GM18511 (cell line): ENCODE results near the gene CELF5.

ENCODE experiments used
- ATAC-seq: cut with Tn5 transposase; IDR thresholded peaks from one replicate; pipeline ENCODE4 v1.9.1; 2021; ENCODE audit warnings: mild to moderate bottlenecking, moderate library complexity; ENCODE audit not compliant: unreplicated experiment

The CELF5 gene

DNA sequence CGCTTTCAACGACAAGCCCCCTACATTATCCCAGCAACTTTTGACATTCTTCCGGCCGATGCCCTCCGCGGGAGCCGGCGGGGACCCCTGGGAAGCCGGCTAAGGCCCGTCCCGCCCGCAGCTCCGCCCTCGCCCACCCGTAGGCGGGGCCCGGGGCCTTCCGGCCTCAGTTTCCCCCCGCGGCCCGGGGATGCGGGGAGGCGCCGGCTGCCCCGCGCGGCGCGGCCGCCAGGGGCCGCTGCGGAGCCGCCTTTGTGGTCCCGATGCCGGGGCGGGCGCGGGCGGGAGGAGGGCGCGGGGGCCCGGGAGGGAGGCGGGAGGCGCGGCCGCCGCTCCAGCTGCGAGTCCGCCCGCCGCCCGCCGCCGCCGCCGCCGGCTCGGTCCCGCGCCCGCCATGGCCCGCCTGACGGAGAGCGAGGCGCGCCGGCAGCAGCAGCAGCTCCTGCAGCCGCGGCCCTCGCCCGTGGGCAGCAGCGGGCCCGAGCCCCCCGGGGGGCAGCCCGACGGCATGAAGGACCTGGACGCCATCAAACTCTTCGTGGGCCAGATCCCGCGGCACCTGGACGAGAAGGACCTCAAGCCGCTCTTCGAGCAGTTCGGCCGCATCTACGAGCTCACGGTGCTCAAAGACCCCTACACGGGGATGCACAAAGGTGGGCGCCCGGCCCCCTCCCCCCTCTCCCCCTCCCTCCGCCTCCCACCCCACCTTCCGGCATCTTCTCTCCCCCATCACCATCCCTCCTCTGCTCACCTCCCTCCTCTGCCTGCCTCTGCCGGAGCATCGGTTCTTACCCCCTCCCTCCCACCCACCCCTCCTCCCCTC is at the start of gene CELF5:
Gene CELF5 (plus strand): TSS at position 316 of the 823 bp plus-strand sequence. CDS start 79 bp downstream, at position 395.
- no peak for ATAC-seq

DNA sequence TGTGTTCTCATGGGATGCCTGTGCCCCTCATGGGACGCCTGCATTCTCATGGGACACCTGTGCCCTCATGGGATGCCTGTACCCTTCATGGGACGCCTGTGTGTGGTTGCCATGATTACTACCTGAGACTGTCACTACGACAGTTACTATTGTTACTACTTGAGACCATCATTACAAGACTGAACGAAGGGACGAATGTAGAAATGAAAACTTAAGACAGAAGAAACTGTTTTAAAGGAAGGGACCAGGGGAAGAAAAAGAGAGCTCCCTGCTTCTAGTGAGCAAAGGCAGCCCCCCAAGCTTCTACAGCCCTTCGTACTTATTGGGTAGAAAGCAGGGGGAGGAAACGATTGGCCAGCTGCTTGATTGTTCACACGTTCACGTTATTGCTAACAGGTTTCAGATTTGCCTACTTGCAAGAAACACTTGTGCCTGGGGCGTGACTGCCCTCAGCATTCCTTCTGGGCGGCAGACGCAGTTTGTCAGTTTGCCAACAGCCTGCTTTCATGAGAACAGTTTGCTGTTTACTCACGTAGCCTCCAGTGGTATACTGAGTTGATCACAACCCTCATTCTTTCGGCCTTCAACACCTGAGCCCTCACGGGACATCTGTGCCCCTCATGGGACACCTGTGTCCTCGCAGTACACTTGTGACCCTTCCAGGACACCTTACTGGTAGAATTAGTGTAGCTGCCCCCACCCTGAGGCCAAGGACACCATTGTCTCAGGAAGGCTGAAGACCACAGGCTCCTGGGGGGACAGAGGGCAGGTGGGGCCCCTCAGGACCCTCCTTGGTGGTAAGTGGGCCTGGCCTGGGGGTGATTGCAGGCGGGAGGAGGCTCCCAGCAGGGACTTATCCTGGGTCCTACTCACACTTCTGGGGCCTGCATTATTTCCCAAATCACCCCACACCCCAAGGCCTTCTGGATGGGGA is 48.4 kb upstream of the CELF5 start:
- no peak for ATAC-seq

DNA sequence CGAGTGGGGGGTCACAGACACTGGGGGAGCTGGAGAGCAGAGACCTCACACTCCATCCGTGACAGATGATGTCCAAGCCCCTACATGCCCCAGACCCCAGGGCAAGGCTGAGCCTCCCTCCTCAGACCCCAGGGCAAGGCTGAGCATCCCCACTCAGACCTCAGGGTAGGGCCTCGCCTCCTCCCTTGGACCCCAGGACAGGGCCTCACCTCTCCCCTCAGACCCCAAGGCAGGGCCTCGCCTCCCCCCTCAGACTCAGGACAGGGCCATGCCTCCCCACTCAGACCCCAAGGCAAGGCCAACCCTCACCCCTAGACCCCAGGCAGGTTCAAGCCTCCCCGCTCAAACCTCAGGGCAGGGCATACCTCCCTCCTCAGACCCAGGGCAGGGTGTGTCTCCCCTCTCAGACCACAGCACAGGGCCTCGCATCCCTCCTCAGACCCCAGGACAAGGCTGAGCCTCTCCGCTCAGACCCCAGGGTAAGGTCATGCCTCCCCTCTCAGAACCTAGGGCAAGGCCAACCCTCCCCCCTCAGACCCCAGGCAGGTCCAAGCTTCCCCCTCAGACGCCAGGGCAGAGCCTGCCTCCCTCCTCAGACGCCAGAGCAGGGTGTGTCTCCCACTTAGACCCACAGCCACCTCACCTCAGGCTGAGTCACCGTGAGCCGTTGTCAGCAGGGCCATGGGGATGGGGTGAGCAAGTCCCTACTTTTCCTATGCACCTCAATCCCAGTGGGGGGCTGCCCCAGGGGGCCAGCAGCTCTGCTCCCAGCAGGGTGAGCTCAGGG is 47.6 kb upstream of the CELF5 start:
- ATAC-seq = no peak

DNA sequence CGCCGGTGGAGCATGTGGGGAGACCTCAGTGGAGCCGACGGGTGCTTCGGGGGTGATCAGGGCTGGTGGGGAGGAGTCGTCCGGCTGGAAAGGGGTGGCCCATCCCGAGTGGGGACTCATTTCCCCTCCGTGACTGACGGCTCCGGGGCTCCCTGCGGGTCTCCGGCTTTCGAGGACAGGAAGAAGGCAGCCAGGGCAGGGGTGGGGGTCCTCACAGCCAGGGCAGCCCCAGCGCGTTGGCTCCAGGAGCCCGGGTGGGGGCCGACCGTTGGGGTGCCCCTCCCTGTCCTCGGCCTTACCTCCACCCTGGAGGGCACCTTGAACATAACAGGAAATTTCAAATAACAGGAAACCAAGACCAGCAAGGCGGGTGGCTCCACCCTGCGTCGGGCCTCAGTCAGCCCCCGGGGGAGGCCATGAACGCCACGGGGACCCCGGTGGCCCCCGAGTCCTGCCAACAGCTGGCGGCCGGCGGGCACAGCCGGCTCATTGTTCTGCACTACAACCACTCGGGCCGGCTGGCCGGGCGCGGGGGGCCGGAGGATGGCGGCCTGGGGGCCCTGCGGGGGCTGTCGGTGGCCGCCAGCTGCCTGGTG is 46.0 kb upstream of the CELF5 start, which contains the start of gene S1PR4:
Gene S1PR4 (plus strand): TSS at position 393 of the 596 bp plus-strand sequence. CDS start 24 bp downstream, at position 417.
- ATAC-seq = peak; percentile 47

DNA sequence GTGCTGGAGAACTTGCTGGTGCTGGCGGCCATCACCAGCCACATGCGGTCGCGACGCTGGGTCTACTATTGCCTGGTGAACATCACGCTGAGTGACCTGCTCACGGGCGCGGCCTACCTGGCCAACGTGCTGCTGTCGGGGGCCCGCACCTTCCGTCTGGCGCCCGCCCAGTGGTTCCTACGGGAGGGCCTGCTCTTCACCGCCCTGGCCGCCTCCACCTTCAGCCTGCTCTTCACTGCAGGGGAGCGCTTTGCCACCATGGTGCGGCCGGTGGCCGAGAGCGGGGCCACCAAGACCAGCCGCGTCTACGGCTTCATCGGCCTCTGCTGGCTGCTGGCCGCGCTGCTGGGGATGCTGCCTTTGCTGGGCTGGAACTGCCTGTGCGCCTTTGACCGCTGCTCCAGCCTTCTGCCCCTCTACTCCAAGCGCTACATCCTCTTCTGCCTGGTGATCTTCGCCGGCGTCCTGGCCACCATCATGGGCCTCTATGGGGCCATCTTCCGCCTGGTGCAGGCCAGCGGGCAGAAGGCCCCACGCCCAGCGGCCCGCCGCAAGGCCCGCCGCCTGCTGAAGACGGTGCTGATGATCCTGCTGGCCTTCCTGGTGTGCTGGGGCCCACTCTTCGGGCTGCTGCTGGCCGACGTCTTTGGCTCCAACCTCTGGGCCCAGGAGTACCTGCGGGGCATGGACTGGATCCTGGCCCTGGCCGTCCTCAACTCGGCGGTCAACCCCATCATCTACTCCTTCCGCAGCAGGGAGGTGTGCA is 45.3 kb upstream of the CELF5 start:
- ATAC-seq = peak; percentile 20

DNA sequence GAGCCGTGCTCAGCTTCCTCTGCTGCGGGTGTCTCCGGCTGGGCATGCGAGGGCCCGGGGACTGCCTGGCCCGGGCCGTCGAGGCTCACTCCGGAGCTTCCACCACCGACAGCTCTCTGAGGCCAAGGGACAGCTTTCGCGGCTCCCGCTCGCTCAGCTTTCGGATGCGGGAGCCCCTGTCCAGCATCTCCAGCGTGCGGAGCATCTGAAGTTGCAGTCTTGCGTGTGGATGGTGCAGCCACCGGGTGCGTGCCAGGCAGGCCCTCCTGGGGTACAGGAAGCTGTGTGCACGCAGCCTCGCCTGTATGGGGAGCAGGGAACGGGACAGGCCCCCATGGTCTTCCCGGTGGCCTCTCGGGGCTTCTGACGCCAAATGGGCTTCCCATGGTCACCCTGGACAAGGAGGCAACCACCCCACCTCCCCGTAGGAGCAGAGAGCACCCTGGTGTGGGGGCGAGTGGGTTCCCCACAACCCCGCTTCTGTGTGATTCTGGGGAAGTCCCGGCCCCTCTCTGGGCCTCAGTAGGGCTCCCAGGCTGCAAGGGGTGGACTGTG is 44.6 kb upstream of the CELF5 start:
- ATAC-seq = peak; percentile 35

DNA sequence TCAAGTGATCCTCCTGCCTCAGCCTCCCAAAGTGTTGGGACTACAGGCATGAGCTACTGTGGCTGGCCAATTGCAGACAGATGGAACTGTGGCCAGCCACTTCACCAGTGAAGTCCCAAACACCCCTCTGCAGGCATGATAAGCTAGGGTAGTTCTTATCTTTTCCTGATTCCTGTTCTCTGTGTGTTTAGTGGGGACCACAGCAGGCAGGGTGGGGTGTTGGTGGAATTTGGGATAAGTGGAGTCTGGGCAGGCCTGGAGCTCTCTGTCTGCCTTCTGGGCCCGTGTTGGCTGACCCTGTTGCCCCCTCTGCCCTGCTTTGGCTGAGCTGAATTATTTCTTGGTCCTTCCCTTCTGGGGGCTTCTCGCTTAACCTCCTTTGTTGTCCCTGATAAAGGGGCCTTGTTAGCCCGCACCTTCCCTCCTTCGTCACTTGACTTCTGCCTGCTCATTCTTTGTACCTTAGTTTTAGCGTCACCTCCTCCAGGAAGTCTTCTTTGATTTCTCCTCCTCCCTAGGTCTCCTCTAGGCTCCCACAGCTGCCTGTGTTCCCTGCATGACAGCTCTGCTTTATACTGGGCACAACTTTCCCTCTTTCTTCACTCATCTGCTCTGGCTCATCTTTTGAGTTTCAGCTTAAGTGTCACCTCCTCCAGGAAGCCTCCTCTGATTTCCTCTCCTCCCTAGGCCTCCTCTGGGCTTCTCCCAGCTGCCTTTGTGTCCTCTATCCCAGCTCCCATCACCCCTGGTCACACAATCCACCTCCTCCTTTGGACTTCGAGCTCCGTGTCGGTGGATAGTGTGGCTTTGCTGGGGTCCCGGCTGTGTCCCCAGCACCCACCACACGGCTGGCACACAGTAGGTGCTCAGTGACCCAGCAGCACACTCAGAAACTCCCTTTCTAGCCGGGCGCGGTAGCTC is 40.5 kb upstream of the CELF5 start:
- ATAC-seq = no peak

DNA sequence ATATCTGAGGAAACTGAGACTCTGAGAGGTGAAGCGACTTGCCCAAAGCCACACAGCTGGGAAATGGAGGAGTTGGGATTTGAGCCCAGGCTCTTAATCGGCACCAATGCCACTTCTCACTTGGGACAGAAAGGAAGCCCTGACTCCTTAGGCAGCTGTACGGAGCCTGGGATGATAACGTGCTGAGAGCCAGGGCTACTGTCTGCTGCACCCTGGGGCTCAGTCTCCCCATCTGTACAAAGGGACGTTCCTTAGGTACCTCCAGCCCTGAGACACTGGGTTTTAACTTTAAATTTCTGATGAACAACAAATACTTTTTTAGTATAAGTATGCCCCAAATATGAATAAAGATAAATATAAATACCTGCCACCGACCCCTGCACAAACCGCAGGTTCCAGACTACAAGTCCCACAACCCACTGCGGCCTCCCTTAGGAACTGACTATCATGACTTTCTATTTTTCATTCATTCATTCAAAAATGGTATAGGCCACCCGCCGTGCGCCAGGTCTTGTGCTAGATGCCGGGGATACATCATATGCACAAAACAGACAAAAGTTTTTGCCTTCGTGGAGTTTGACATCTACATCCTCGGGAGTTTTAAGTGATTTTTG is 39.5 kb upstream of the CELF5 start:
- ATAC-seq = peak; percentile 24

DNA sequence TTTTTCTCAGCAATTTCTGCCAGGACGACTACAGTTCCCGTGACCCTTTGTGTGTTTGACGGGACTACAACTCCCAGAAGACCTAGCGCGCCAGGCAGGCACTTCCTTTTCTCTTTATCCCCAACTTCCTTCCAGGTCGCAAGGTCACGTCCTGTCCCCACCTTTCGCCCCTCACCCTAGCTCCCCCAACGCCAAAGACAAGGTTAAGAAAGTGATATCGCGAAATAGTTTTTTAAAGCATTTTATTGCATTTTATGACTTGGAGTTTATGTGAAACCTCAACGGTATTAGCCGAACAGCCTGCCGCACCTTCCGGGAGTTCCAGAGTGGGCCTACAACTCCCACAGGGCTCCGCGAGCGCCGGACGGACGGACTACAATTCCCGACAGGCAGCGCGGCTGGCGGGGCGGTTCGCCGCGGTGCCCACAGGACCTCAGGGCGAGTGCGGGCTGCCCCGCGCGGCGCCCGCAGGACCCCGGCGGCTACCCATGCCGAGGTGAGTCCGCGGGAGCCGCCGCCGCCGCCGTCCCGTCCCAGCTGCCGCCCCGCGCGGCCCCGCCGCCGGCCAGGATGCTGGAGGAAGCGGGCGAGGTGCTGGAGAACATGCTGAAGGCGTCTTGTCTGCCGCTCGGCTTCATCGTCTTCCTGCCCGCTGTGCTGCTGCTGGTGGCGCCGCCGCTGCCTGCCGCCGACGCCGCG is 38.9 kb upstream of the CELF5 start, which contains the start of gene NCLN:
Gene NCLN (plus strand): TSS at position 470 of the 699 bp plus-strand sequence. CDS start 101 bp downstream, at position 571.
- ATAC-seq = peak; percentile 85

DNA sequence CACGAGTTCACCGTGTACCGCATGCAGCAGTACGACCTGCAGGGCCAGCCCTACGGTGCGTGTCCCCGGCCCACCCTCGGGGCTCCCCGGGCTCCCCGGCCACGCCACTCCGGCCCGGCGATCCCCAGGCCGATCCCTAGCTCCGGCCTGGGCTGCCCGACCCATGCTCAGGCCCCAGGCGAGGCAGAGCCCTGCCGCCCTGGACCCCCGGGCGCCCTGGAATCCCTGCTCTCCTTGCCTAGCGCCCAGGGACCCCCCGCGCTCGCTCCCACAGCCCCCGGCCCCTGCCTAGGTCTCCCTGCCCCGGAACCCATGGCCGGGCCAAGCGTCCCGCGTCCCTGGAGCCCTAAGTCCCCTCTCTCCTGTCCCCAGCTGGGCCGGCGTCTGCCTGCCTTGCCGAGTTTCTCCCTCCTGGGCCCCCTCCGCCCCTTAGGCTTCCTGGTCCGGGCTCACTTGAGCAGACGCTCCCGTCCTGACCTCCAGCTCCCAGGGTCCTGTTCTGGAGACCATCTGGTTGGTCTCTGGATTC is 38.2 kb upstream of the CELF5 start:
- ATAC-seq = no peak

DNA sequence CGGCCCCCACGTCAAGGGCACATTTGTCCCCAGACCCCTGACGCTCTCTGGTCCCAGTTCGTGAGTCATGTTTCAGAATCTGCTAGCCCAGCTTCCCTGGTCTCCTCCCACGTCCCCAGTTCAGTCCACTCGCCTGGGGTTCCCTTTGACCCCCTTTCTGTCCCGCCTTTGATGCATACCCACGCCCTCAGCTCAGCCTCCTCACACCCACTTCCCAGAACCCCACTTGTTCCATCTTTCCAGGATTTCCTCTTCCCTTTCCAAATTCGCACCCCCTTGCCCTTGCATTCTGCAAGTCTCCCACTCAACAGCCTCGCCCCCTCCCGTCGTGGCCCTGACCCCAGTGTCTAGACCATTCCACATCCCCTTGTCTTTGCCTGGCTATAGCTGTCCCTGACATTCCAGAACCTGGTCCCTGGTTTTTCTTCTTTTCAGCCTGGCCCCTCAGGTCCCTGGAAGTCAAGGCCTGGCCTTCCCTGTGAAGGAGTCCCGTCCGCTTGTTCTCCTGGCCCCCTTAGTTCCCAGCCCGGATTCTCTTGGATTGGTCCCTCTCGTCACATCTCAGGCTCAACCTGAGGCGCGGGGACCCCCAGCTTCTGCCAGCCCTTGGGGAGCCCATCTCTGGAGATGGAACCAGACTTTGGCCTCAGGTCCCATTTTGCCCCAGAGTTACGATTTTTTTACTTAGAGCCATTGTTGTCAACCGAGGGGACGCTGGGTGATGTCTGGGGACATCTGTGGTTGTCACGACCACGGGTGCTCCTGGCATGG is 37.4 kb upstream of the CELF5 start:
- ATAC-seq = no peak

DNA sequence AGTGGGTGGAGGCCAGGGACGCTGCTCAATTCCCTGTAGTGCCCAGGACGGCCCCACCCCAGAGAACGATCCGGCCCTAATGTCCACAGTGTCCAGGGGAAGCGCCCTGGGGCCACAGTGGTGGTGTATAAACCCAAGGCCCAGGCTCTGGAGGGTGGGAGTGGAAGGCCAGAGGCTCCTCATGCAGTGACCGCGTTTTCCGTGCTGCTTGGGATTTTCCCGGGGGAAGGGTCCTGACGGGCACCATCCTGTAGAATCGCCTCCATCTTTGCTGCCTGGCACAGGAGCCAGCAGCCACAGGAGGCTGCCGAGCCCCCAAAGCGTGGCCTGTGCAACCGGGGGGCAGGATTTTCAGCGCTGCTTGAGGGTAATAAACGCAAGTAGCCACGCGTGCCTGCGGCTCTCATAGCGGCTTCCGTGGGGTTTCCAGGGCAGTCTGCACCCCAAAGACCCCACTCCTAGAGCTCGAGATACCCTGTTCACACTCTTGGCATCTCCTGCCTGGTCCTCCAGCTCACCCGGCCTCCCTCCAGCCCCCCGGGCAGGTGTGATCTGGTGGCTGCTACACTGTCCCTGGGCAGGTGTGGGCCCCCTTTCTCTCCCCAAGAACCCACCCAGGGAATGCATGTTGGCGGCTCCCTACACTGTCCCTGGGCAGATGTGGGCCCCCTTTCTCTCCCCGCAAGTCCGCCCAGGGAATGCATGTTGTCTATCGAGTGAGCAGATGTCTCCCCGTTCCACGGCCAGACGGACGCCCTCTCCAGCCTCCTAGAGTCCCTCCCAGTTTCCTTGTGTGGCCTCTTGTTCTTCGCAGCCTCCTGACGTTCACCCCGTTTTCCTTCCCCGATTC is 36.6 kb upstream of the CELF5 start:
- ATAC-seq = no peak

DNA sequence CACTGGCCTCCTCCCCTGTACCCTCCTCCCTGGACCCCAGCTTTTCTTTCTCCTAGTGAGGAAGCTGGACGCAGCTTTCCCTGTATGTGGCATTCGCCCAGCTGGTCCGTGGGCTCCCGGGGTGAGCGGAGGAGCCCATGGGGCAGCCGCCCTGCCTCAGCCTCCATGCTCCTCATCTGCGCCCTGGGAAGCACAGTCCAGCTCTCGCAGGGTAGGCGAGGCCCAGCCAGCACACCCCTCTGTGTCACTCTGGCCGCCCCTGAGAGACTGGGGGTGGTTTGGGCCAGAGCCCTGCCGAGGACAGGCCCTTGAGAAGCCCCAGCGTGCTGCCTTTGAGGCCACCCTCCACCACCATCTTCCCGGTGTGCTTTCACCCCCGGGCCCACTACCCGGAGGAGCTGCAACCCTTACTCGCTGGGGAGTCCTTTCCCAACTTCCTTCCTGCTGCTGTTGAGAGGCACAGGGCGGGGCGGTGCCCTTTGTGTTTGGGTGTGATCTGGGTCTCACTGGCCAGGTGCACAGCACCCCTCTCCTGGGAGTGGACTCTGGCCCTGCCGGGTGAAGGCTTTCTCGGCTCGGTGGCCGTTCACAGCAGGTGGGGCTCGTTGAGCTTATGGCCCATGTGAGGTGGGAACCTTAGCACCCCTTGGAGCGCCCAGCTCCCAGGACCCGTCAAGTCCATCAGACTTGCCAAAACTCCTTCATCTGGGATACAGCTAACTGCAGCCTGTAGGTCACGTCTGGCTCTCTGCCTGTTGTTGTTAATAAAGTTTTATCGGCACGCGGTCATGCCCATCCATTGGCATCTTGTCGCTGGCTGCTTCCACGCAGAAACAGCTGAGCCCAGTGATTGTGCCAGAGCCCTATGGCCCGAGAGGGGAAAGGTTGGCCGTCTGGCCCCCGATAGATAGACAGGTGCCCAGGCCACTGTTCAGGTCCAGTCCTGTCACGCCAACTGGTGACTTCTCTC is 35.5 kb upstream of the CELF5 start:
- no peak for ATAC-seq
